DOHH2 (cell line): ENCODE results near the gene PAMR1.

Source experiments
- CTCF ChIP-seq: fragments of 200-600 bp; sonication (generic); IDR thresholded peaks from one replicate; pipeline ENCODE4 v1.5.1; 2014; ENCODE audit warnings: antibody characterized with exemption, mild to moderate bottlenecking, low read depth, low read length; ENCODE audit not compliant: poor library complexity, severe bottlenecking
- EZH2phosphoT487 ChIP-seq: fragments of 200-600 bp; sonication (generic); IDR thresholded peaks from 2 replicates; pipeline ENCODE4 v1.6.1; 2017; ENCODE audit warnings: borderline replicate concordance, mild to moderate bottlenecking, antibody characterized with exemption, low read length, moderate library complexity, mixed read lengths

GRCh38 chr11:35539781-35540281 lies 14.4 kb upstream of the PAMR1 start:
- no peak for TF ChIP-seq CTCF
- no peak for TF ChIP-seq EZH2phosphoT487
